Measurements from ENCODE around the gene CSDE1. TPM values are rescaled to one million over a fixed set of nuclear protein-coding genes. Genes with fewer than 3 reads are reported as not detected.

Gene CSDE1
- total RNA-seq, 2 experiments from 2014 or later = 496 to 514 TPM

DNA sequence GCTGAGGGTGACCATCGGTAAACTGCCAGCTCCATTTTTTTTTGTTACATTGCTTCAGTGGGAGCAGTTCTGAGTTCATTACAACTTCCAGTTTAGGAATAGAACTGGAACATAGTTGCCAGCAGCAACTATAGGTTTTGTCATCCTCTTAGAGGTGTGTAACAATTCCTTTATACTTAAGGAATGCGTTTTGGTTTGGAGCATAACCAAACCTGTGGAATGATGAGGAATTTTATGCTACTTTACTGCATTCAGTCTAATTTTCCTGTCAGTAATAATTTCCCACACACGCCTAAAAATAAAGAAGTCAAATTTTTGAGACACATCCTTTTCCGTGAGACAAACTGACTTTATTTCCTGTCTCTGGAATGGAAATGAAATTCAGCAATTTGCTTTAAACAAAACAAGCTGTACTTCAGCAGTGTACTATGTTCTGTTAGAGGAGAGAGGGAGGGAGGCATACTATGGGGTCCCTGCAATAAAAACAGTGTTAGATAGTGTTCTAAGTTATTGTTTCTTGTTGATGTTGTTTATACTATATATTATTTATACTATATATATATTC lies 57.7 kb downstream of the CSDE1 start:
- TF ChIP-seq, protein P1, sequence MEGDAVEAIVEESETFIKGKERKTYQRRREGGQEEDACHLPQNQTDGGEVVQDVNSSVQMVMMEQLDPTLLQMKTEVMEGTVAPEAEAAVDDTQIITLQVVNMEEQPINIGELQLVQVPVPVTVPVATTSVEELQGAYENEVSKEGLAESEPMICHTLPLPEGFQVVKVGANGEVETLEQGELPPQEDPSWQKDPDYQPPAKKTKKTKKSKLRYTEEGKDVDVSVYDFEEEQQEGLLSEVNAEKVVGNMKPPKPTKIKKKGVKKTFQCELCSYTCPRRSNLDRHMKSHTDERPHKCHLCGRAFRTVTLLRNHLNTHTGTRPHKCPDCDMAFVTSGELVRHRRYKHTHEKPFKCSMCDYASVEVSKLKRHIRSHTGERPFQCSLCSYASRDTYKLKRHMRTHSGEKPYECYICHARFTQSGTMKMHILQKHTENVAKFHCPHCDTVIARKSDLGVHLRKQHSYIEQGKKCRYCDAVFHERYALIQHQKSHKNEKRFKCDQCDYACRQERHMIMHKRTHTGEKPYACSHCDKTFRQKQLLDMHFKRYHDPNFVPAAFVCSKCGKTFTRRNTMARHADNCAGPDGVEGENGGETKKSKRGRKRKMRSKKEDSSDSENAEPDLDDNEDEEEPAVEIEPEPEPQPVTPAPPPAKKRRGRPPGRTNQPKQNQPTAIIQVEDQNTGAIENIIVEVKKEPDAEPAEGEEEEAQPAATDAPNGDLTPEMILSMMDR (IDR thresholded peaks at IDR 0.05) = no peak
- DNase-seq = no peak
- POLR2A ChIA-PET = no interaction called here
- intact Hi-C loops (cut with micrococcal nuclease) = no loop called here
- H3K27ac Mint-ChIP-seq = no peak overlapping the region
- CTCF ChIA-PET = interaction anchor here (1.2 to 1.7 kb wide), 3 partner anchors 16 to 353 kb away, joined by 3 to 4 read pairs (median 3); no protein-coding TSS in a partner anchor
- peaks cover 10% of the 10 kb centered on the region for H3K27me3 Mint-ChIP-seq
- no peaks in the 10 kb centered on the region for H3K9me3 Mint-ChIP-seq
- H3K4me3 Mint-ChIP-seq = no peak overlapping the region
- H3K4me1 Mint-ChIP-seq (ENCODE audit: low read depth) = no peaks in the 10 kb centered on the region
- H3K36me3 Mint-ChIP-seq (ENCODE audit: low read depth) = peaks cover 1% of the 10 kb centered on the region
- no peak for ATAC-seq

- no peaks in the 10 kb centered on the region for H3K9me3 Mint-ChIP-seq
- ChIA-PET CTCF (no interaction called here), POLR2A (no interaction called here)
- no peak overlapping the region for H3K4me3 Mint-ChIP-seq
- no peak for DNase-seq
- H3K27ac Mint-ChIP-seq = no peak overlapping the region
- no peaks in the 10 kb centered on the region for H3K4me1 Mint-ChIP-seq (ENCODE audit: low read depth)
- intact Hi-C loops (cut with micrococcal nuclease) = no loop called here
- ATAC-seq = no peak
- H3K36me3 Mint-ChIP-seq (ENCODE audit: low read depth) = no peaks in the 10 kb centered on the region
- peaks cover 10% of the 10 kb centered on the region for H3K27me3 Mint-ChIP-seq
- TF ChIP-seq, protein P1 (IDR thresholded peaks at IDR 0.05) = no peak
Measured at GRCh38 chr1:114696810-114697209, 61.0 kb downstream of the CSDE1 start.

DNA sequence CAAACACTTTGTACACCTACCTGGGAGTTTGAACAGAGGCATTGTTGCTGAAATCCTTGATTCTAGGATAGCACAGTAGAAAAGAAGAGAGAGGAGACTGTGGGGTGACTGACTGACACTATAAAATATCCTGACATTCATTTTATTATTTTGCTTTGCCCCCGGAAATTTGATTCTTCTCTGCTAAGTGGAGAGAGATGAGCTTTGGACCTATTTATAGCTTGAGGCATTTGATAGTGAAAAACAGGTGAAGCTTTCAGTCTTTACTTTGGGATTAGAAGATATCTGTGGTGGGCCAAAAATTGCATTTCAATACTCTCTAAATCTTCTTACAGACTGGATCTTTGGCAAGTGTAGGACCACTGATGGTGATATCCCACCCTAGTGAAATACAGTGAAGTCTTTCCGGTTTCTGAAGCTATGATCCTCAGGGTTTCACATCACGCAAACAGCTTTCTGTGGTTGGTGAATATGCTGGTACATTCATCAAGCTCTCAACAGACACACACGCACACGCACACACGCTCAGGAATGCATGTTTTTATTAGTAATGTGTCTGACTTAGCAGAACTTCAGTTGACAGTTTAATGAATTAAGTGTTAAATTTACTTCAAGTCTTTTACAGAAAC lies 62.2 kb downstream of the CSDE1 start, which contains the start of gene AMPD1:
Gene AMPD1, minus strand, starts transcription at position 117 of the 629 bp plus-strand sequence. Its CDS starts 75 bp downstream, at position 42.
- no peaks in the 10 kb centered on the region for H3K9me3 Mint-ChIP-seq
- ATAC-seq = no peak
- no peak within 1 kb of the TSS for H3K4me3 Mint-ChIP-seq
- H3K27ac Mint-ChIP-seq = no peak within 1 kb of the TSS
- intact Hi-C loops (cut with micrococcal nuclease) = no loop called here
- peaks cover 13% of the 10 kb centered on the region for H3K27me3 Mint-ChIP-seq
- ChIA-PET CTCF (interaction anchor here (1.1 to 2.0 kb wide), 2 partner anchors 28 to 349 kb away, joined by 4 to 5 read pairs; no protein-coding TSS in a partner anchor), POLR2A (interaction anchor here (0.7 to 1.5 kb wide), 2 partner anchors 17 to 21 kb away, joined by 3 read pairs; partner anchors contain the start of gene NRAS)
- no peaks in the 10 kb centered on the region for H3K4me1 Mint-ChIP-seq (ENCODE audit: low read depth)
- H3K36me3 Mint-ChIP-seq (ENCODE audit: low read depth) = no peaks in the 10 kb centered on the region
- TF ChIP-seq, protein P1 (IDR thresholded peaks at IDR 0.05) = no peak
- DNase-seq = no peak

- no peak for DNase-seq
- POLR2A ChIA-PET = interaction anchor here (1.5 kb wide), 1 partner anchor 21 kb away, joined by 3 read pairs; the partner anchor contains the start of gene NRAS
- Mint-ChIP-seq H3K4me3 (no peak overlapping the region), H3K27me3 (peaks cover 18% of the 10 kb centered on the region), H3K36me3 (ENCODE audit: low read depth) (no peaks in the 10 kb centered on the region), H3K9me3 (no peaks in the 10 kb centered on the region), H3K27ac (no peak overlapping the region), H3K4me1 (ENCODE audit: low read depth) (no peaks in the 10 kb centered on the region)
- ATAC-seq = no peak
- TF ChIP-seq, protein P1 (IDR thresholded peaks at IDR 0.05) = no peak
- CTCF ChIA-PET = interaction anchor here (1.1 to 2.0 kb wide), 2 partner anchors 27 to 348 kb away, joined by 4 to 5 read pairs; no protein-coding TSS in a partner anchor
- intact Hi-C loops (cut with micrococcal nuclease) = no loop called here
Measured at GRCh38 chr1:114694540-114695310, 63.1 kb downstream of the CSDE1 start.

All from activated CD8-positive, alpha-beta T cell treated with anti-CD3 and anti-CD28 coated beads for 36 hours (primary cell).